ENCODE results near the gene HSD17B8.

HSD17B8 gene

GRCh38 chr6:33167374-33168283, 36.8 kb upstream of the HSD17B8 start:
- no peak overlapping the region for H3K4me3 ChIP-seq (ENCODE audit: low read length)
- TF ChIP-seq ZNF274 (IDR thresholded peaks at IDR 0.05; ENCODE audit: low read depth, low read length): no peak

GRCh38 chr6:33168284-33168601, 36.2 kb upstream of the HSD17B8 start:
- no peak for TF ChIP-seq ZNF274 (IDR thresholded peaks at IDR 0.05; ENCODE audit: low read depth, low read length)
- H3K4me3 ChIP-seq (ENCODE audit: low read length): no peak overlapping the region

GRCh38 chr6:33168639-33169038, 35.8 kb upstream of the HSD17B8 start:
- no peak for TF ChIP-seq ZNF274 (IDR thresholded peaks at IDR 0.05; ENCODE audit: low read depth, low read length)
- H3K4me3 ChIP-seq (ENCODE audit: low read length): no peak overlapping the region

GRCh38 chr6:33169291-33170175, 34.9 kb upstream of the HSD17B8 start:
- no peak for TF ChIP-seq ZNF274 (IDR thresholded peaks at IDR 0.05; ENCODE audit: low read depth, low read length)
- no peak overlapping the region for H3K4me3 ChIP-seq (ENCODE audit: low read length)

- no peak overlapping the region for H3K4me3 ChIP-seq (ENCODE audit: low read length)
- TF ChIP-seq ZNF274 (IDR thresholded peaks at IDR 0.05; ENCODE audit: low read depth, low read length): no peak
Observed at GRCh38 chr6:33170176-33171015, 34.1 kb upstream of the HSD17B8 start.

GRCh38 chr6:33171016-33171879, 33.2 kb upstream of the HSD17B8 start:
- H3K4me3 ChIP-seq (ENCODE audit: low read length): no peak overlapping the region
- TF ChIP-seq ZNF274 (IDR thresholded peaks at IDR 0.05; ENCODE audit: low read depth, low read length): no peak

- H3K4me3 ChIP-seq (ENCODE audit: low read length): no peak overlapping the region
- TF ChIP-seq ZNF274 (IDR thresholded peaks at IDR 0.05; ENCODE audit: low read depth, low read length): no peak
Observed at GRCh38 chr6:33171880-33172687, 32.4 kb upstream of the HSD17B8 start.

- H3K4me3 ChIP-seq (ENCODE audit: low read length): no peak overlapping the region
- no peak for TF ChIP-seq ZNF274 (IDR thresholded peaks at IDR 0.05; ENCODE audit: low read depth, low read length)
Observed at GRCh38 chr6:33172688-33173534, 31.5 kb upstream of the HSD17B8 start.

GRCh38 chr6:33173535-33174180, 30.8 kb upstream of the HSD17B8 start:
- no peak overlapping the region for H3K4me3 ChIP-seq (ENCODE audit: low read length)
- TF ChIP-seq ZNF274 (IDR thresholded peaks at IDR 0.05; ENCODE audit: low read depth, low read length): no peak

- TF ChIP-seq ZNF274 (IDR thresholded peaks at IDR 0.05; ENCODE audit: low read depth, low read length): no peak
- H3K4me3 ChIP-seq (ENCODE audit: low read length): no peak overlapping the region
Observed at GRCh38 chr6:33174784-33175183, 29.7 kb upstream of the HSD17B8 start.

- H3K4me3 ChIP-seq (ENCODE audit: low read length): no peak overlapping the region
- no peak for TF ChIP-seq ZNF274 (IDR thresholded peaks at IDR 0.05; ENCODE audit: low read depth, low read length)
Observed at GRCh38 chr6:33175436-33176069, 28.9 kb upstream of the HSD17B8 start.
